ENCODE results near the gene SBK2.
A peak's percentile ranks its signal among the peaks of the same experiment; 100 is the strongest.
"Not testable (repeated sequence)": the region's sequence is repeated elsewhere in the genome, so short reads cannot be mapped to it uniquely, and the experiment has no call there.

Gene SBK2, protein sequence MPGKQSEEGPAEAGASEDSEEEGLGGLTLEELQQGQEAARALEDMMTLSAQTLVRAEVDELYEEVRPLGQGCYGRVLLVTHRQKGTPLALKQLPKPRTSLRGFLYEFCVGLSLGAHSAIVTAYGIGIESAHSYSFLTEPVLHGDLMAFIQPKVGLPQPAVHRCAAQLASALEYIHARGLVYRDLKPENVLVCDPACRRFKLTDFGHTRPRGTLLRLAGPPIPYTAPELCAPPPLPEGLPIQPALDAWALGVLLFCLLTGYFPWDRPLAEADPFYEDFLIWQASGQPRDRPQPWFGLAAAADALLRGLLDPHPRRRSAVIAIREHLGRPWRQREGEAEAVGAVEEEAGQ

GRCh38 chr19:55536951-55537740 is at the start of gene SBK2:
Gene SBK2, minus strand, starts transcription at chr19:55537133. Its CDS starts 839 bp downstream, at chr19:55536294.
- no peak for DNase-seq

DNA sequence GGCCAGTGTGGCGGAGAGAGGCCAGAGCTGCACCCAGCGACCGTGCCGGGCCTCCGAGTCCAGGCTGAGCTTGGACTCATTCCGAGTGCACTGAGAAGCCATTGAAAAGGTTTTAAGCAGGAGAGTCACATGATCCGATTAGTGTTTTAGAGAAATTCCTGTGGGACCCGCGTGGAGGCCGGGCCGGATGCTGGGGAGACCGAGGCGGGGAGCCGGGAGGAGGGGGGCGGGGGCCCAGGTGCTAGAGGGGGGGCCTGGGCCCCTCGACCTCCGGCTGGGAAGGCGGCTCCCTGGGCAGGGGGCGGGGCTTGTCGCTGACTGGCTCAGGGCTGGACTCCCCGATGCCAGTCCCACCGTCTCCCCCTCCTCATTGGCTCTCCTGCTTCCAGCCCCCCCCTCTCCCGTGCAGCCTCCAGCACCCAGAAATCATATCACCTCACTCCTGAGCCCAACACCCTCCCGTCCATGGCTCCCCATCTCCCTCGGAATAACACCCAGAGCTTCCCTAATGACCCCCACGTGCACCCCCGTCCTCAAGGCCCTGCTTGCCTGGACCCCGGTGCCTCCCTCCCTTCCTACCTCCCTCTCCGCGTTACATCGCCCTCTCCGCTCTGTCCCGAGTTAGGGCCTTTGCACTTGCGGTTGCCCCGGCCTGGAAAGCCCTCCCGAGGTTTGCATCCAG is 48.9 kb upstream of the SBK2 start:
- DNase-seq: peak in 1 of 4 experiments; percentile 30

GRCh38 chr19:55584871-55585270 is 47.9 kb upstream of the SBK2 start:
- no peak for DNase-seq

DNA sequence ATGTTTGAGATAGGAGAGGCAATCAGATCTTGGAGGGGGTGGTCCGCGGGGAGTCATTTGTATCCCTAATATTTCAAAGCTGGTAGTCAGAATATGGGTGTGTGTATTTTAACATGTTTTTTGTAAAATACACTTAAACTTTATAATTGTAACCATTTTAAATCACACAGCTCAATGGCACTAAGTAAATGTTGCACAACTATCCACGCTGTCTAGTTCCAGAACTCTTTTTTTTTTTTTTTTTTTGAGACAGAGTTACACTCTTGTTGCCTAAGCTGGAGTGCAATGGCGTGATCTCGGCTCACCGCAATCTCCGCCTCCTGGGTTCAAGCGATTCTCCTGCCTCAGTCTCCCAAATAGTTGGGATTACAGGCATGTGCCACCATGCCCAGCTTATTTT is 47.0 kb upstream of the SBK2 start:
- DNase-seq: not testable (repeated sequence)

GRCh38 chr19:55582284-55582683 is 45.4 kb upstream of the SBK2 start:
- DNase-seq: not testable (repeated sequence)

DNA sequence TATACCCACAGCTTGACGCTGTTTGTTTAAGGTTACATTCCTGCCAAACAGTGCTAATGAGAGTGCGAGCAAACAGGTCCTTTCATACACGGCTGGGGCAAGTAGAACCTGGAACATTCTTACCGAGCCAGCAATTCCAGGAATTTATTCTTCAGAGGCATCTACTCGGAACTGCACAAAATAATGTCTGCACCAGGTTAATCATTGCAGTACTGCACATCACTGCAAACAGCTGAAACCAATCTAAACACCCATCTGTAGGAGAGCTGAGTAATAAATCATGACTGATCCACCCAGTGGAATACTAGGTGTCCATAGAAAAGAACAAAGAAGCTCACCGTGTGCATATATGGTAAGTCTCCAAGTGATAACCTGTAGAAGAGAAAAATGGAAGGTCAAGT is 44.9 kb upstream of the SBK2 start:
- no peak for DNase-seq

GRCh38 chr19:55581145-55581822 is 44.4 kb upstream of the SBK2 start:
- no peak for DNase-seq

DNA sequence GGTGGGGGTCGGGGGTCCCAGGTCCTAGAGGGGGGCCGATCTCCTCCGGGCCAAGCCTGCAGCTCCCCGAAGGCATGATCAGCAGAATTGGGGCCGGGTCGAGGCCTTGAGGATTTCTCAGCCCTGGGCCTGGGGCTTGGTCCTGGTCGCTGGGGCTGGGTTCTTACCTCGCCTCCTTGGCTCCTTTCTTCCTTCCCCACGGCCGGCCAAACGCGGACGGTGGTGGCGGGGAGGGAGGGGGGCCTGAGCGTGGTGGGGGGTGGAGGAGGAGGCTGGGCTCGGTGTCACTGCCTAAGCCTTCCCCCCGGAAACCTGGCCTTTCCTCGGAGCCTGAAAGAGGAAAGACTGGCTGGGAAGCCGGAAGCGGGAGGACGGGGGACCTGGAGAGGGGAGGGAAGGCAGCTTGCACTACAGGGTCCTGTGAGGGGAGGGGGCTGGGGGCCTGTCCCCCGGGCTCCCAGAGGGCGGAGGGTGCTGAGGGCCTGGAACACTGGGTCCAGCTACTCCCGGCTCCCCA is 43.8 kb upstream of the SBK2 start, which contains the start of gene ZNF579:
Gene ZNF579, minus strand, starts transcription at position 221 of the 517 bp plus-strand sequence. CDS start 1,209 bp downstream, outside the sequence.
- peak; percentile 37 to 75 (median 58) for DNase-seq

DNA sequence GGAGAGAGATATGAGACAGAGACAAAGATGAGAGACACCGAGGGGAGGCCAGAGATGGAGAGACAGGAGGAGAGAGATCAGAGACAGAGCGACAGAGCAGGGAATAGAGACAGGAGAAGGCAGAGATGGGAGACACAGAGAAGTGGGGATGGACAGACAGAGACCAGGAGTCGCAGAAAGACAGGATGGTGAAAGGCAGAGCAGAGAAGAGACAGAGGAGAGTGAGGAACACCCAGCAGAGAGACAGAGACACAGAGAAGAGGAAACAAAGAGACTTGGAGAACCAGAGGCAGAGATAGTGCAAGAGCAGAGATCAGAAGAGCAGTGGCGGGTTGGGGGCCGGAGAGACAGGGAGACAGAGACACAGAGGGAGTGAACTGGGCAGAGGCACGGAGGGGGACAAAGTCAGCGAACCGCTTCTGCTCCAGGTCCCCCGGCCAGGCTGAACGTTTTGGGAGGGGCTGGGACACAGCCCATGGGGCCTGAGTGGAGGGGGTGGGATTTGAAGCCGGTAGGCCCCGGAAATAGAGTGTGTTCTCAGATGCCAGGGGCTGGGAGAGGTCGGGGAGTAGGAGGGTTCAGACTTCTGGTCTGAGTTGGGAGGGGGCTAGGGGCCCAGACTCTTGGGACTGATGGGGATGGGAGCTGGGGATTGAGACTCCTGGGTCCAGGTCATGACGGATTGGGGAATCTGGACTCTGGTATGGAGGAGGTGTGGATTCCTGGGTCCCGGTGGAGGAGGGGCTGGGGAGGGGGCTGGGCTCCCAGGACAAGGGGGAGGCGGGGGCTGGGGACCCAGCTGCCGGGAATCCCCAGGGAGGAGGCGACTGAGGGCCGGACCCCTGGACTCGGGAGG is 43.1 kb upstream of the SBK2 start:
- no peak for DNase-seq

DNA sequence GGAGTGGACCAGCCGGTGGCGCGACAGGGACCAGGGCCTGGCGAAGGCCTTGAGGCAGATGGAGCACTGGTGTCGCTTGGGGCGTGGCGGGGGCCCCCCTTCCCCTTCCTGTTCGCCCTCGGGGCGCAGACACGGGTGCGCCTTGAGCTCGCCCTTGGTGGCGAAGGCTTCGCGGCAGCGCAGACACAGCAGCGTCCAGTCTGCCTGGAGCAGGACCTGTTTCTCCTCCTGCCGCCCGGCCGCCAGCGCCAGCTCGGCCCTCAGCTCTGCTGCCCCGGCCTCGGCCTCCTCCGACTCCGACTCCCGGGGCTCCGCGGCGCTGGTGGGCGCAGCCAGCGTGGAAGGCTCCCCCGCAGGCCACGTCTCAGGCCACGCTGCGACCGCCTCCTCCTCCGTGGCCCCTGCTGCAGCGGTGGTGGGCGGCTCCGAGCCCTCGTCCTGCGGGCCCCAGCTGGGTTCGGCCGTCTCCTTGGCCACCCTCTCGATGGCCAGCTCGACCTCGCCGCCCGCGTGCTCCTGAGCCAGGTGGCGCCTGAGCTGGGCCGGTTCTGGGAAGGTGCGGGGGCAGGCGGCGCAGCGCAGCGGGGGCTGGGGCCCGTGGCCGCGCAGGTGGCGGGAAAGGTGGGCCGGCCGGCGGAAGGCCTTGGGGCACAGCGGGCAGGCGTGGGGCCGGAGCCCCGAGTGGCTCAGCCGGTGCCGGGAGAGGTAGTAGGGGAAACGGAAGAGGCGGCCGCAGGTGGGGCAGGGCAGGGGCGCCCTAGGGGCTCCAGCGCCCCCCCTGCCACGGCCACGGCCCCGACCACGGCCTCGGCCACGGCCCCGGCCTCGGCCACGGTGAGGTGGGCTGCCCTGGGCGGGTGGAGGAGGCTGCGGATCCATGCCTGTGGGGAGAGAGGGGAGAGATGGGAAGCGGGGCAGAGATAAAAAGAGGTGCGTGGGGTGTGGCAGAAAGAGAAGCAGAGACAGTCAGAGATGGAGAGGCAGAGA is 42.1 kb upstream of the SBK2 start:
- no peak for DNase-seq

- DNase-seq: no peak
Measured at GRCh38 chr19:55578031-55578760, 41.3 kb upstream of the SBK2 start.

DNA sequence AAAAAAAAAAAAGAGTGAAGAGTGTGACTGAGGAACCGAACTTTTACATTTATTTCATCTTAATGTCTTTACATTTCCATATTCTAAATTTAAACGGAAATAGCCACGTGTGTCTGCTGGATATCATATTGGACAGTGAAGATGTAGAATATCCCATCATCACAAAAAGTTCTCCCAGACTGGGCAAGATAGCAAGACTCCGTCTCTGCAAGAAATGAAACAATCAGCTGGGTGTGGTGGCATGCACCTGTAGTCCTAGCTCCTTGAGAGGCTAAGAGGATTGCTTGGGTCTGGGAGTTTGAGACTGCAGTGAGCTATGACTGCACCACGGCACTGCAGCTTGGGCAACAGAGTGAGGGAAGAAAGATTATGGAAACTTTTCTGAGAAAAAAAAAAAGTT is 39.8 kb upstream of the SBK2 start:
- DNase-seq: no peak

DNA sequence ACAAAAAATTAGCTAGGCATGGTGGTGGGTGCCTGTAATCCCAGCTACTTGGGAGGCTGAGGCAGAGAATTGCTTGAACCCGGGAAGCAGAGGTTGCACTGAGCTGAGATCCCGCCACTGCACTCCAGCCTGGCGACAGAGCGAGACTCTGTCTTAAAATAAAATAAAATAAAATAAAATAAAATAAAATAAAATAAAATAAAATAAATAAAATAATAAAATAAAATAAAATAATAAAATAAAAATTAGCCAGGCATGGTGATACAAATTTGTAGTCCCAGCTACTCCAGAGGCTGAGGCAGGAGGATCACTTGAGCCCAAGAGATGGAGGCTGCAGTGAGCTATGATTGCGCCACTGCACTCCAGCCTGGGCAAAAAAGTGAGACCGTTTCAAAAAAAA is 37.0 kb upstream of the SBK2 start:
- not testable (repeated sequence) for DNase-seq

GRCh38 chr19:55569477-55569876 is 32.5 kb upstream of the SBK2 start:
- not testable (repeated sequence) for DNase-seq

DNA sequence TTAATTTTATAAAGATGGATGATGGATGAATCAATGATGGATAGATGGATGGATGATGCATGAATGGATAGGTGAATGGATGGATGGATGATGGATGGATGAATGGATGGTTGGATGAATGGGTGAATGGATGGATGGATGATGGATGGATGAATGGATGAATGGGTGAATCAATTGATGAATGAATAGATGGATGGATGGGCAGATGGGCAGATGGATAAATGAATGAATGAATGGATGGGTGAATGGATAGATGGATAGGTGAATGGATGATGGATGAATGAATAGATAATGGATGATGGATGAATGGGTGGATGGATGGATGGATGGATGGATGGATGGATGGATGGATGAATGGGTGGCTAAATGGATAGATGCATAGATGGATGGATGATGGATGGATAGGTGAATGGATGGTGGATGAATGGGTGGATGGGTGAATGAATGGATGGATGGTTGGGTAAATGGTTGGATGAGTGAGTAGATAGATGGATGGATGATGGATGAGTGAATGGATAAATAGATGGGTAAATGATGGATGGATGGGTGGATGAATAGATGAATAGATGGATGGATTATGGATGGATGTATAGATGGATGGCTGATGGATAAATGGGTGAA is 30.9 kb upstream of the SBK2 start:
- DNase-seq: no peak

GRCh38 chr19:55566823-55567222 is 29.9 kb upstream of the SBK2 start:
- DNase-seq: no peak

GRCh38 chr19:55563261-55563690 is 26.3 kb upstream of the SBK2 start:
- DNase-seq: no peak

DNA sequence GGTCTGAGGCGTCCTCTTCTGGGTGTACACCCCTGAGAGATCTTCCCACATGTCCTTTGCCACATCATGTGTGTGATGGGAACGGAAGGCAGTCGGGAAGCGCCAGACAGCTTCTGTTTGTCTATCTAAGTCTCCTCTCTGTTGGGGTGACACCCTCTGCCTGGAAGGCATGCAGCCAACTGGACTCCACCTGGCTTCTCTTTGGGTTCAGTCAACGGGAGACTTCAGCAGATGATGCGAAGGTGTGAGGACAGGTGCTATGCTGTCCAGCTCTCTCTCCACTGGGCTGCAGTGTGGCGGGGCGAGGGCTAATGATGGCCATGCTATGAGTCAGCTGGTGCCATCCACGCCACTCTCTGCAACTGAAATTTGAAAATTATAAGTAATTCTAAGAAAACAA is 22.8 kb upstream of the SBK2 start:
- no peak for DNase-seq

- DNase-seq: no peak
Measured at GRCh38 chr19:55554741-55555152, 17.8 kb upstream of the SBK2 start.

Data from activated CD4-positive, CD25-positive, alpha-beta regulatory T cell (primary cell).